ENCODE results near the gene REV1. TPM values are rescaled to one million over a fixed set of nuclear protein-coding genes. Genes with fewer than 3 reads are reported as not detected.

REV1 gene
- total RNA-seq, 1 donor from 2014 or later = 24.4 TPM

- H3K27me3 Mint-ChIP-seq (ENCODE audit: low read depth, unreplicated experiment) = no peaks in the 10 kb centered on the region
- FAIRE-seq = no peak
- no peaks in the 10 kb centered on the region for H3K9me3 ChIP-seq (ENCODE audit: insufficient read depth, low read depth, low read length)
- H3K27ac Mint-ChIP-seq (ENCODE audit: unreplicated experiment) = no peak overlapping the region
- no peak overlapping the region for H3K4me3 ChIP-seq (ENCODE audit: insufficient read depth, low read depth, low read length)
- H3K36me3 ChIP-seq (ENCODE audit: insufficient read depth, low read length) = peaks cover 82% of the 10 kb centered on the region
- no peak overlapping the region for H2AFZ ChIP-seq (ENCODE audit: low read depth, low read length)
- no peak overlapping the region for H3K9ac ChIP-seq (ENCODE audit: low read length)
- TF ChIP-seq CTCF (IDR thresholded peaks at IDR 0.05; ENCODE audit: insufficient read depth, low read depth, low read length) = no peak
- no peak for TF ChIP-seq EZH2 (IDR thresholded peaks at IDR 0.05; ENCODE audit: insufficient read depth, low read length)
- H3K4me1 ChIP-seq (ENCODE audit: insufficient read depth, low read length) = no peaks in the 10 kb centered on the region
- H3K9me3 Mint-ChIP-seq (ENCODE audit: unreplicated experiment) = no peaks in the 10 kb centered on the region
- H3K27ac ChIP-seq (ENCODE audit: low read depth, low read length) = no peak overlapping the region
- no peak overlapping the region for H3K4me3 Mint-ChIP-seq (ENCODE audit: unreplicated experiment)
- no peaks in the 10 kb centered on the region for H3K79me2 ChIP-seq (ENCODE audit: insufficient read depth, low read length)
- H4K20me1 ChIP-seq (ENCODE audit: insufficient read depth, low read length) = peaks cover 3% of the 10 kb centered on the region
- H3K4me1 Mint-ChIP-seq (ENCODE audit: low read depth, unreplicated experiment) = no peaks in the 10 kb centered on the region
- peaks cover 10% of the 10 kb centered on the region for H3K36me3 Mint-ChIP-seq (ENCODE audit: low read depth, unreplicated experiment)
- H3K4me2 ChIP-seq (ENCODE audit: low read length) = no peak overlapping the region
- DNase-seq (ENCODE audit: low read depth) = no peak
- no peaks in the 10 kb centered on the region for H3K27me3 ChIP-seq (ENCODE audit: insufficient read depth, low read length)
These were observed 91.5 kb downstream of the REV1 start for GRCh38 chr2:99398303-99398702.

- Mint-ChIP-seq H3K9me3 (ENCODE audit: unreplicated experiment) (no peaks in the 10 kb centered on the region), H3K36me3 (ENCODE audit: low read depth, unreplicated experiment) (peaks cover 10% of the 10 kb centered on the region)
- H3K4me2 ChIP-seq (ENCODE audit: low read length) = no peak overlapping the region
These were observed 92.4 kb downstream of the REV1 start for GRCh38 chr2:99397266-99397920.

More at GRCh38 chr2:99397266-99397920, 92.4 kb downstream of the REV1 start:
- Mint-ChIP-seq H3K4me3 (ENCODE audit: unreplicated experiment) (no peak overlapping the region), H3K4me1 (ENCODE audit: low read depth, unreplicated experiment) (no peaks in the 10 kb centered on the region), H3K27me3 (ENCODE audit: low read depth, unreplicated experiment) (no peaks in the 10 kb centered on the region), H3K27ac (ENCODE audit: unreplicated experiment) (no peak overlapping the region)
- Histone ChIP-seq H3K27me3 (ENCODE audit: insufficient read depth, low read length) (no peaks in the 10 kb centered on the region), H3K4me1 (ENCODE audit: insufficient read depth, low read length) (no peaks in the 10 kb centered on the region), H3K79me2 (ENCODE audit: insufficient read depth, low read length) (no peaks in the 10 kb centered on the region), H2AFZ (ENCODE audit: low read depth, low read length) (no peak overlapping the region), H3K4me3 (ENCODE audit: insufficient read depth, low read depth, low read length) (no peak overlapping the region), H3K9me3 (ENCODE audit: insufficient read depth, low read depth, low read length) (no peaks in the 10 kb centered on the region), H3K9ac (ENCODE audit: low read length) (no peak overlapping the region), H3K27ac (ENCODE audit: low read depth, low read length) (no peak overlapping the region), H3K36me3 (ENCODE audit: insufficient read depth, low read length) (peaks cover 73% of the 10 kb centered on the region), H4K20me1 (ENCODE audit: insufficient read depth, low read length) (peaks cover 3% of the 10 kb centered on the region)
- FAIRE-seq (no peak), DNase-seq (ENCODE audit: low read depth) (no peak)
- TF ChIP-seq CTCF (IDR thresholded peaks at IDR 0.05; ENCODE audit: insufficient read depth, low read depth, low read length) (no peak), EZH2 (IDR thresholded peaks at IDR 0.05; ENCODE audit: insufficient read depth, low read length) (no peak)

Measured in astrocyte (in vitro differentiated cells and primary cell).